ENCODE measurements around the gene LY9.

- TF ChIP-seq EP300 (IDR thresholded peaks at IDR 0.05), result no peak
- no peak for TF ChIP-seq CTCF (IDR thresholded peaks at IDR 0.05)
Observed at GRCh38 chr1:160801836-160802580, 6.0 kb downstream of the LY9 start.

Measured in suprapubic skin (tissue), 3 donors.